Naive B cell (primary cell): Measurements from ENCODE around the gene DCTN1. TPM values are rescaled to one million over a fixed set of nuclear protein-coding genes. Genes with fewer than 3 reads are reported as not detected.

Experiments
- ATAC-seq, 2 donors: fragments of 150-1000 bp; cut with Tn5 transposase; 2 replicates each; pipeline ENCODE4 v1.10.0; 2021; ENCODE audit warnings: low read depth in 2 of 2, mild to moderate bottlenecking in 2 of 2, moderate library complexity in 2 of 2
- DNase-seq: peaks from one replicate; pipeline ENCODE4 v3.0.0; 2022
- H3K27ac Mint-ChIP-seq, 6 donors: one replicate each; pipeline ENCODE4 v1.8.0; 2020 to 2022; ENCODE audit warnings: mild to moderate bottlenecking in 6 of 6, mixed read lengths in 6 of 6, moderate library complexity in 5 of 6, inconsistent platforms in 2 of 6
- H3K27me3 Mint-ChIP-seq, 3 donors: one replicate each; pipeline ENCODE4 v1.8.0; 2021 to 2022; ENCODE audit warnings: mixed read lengths in 3 of 3, mild to moderate bottlenecking in 1 of 3
- H3K36me3 Mint-ChIP-seq, 2 donors: one replicate each; pipeline ENCODE4 v1.8.0; 2020 to 2022; ENCODE audit warnings: mixed read lengths in 2 of 2, inconsistent platforms in 1 of 2, mild to moderate bottlenecking in 1 of 2
- H3K4me1 Mint-ChIP-seq, 3 donors: one replicate each; pipeline ENCODE4 v1.8.0; 2020 to 2022; ENCODE audit warnings: mixed read lengths in 3 of 3, inconsistent platforms in 1 of 3, mild to moderate bottlenecking in 1 of 3, moderate library complexity in 1 of 3
- H3K4me3 Mint-ChIP-seq, 8 donors: one replicate each; pipeline ENCODE4 v1.8.0; 2020 to 2022; ENCODE audit warnings: mild to moderate bottlenecking in 8 of 8, mixed read lengths in 8 of 8, moderate library complexity in 8 of 8, inconsistent platforms in 2 of 8
- H3K9me3 Mint-ChIP-seq, 7 donors: one replicate each; pipeline ENCODE4 v1.8.0; 2020 to 2022; ENCODE audit warnings: mixed read lengths in 7 of 7, mild to moderate bottlenecking in 5 of 7, inconsistent platforms in 2 of 7, moderate library complexity in 1 of 7
- polyA plus RNA-seq, 6 donors: library from polyadenylated mRNA; unstranded; fragments of 300-500 nt; fragmentation: Illumina TruSeq; gene quantifications; one replicate each; pipeline ENCODE4 v1.2.3, GENCODE V29; 2021; ENCODE audit warnings: low read depth in 6 of 6

The DCTN1 gene
- polyA plus RNA-seq, 6 donors from 2014 or later, result 43.0 to 91.1 (median 60.2) TPM

DNA sequence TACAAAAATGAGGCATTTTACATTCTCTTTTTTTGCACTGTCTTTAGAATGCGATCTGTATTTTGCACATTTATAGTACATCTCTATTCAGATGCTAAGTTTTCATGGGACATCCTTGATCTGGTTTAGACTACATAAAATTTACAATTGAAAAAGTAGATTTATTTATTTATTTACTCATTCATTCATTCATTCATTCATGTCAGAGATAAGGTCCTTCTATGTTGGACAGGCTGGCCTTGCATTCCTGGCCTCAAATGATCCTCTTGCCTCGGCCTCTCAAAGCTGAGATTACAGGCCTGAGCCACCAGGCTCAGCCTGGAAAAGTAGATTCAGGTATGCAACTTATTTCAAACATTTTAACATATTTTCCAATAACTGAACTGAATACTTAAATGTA lies 16.0 kb upstream of the DCTN1 start:
- Mint-ChIP-seq H3K9me3 (no peaks in the 10 kb centered on the region), H3K36me3 (no peaks in the 10 kb centered on the region), H3K4me3 (no peak overlapping the region), H3K4me1 (peaks cover 9 to 13% (median 11%) of the 10 kb centered on the region in 3 donors), H3K27ac (no peak overlapping the region), H3K27me3 (peaks cover 0 to 4% (median 0%) of the 10 kb centered on the region in 3 donors)
- DNase-seq (no peak), ATAC-seq (no peak)

DNA sequence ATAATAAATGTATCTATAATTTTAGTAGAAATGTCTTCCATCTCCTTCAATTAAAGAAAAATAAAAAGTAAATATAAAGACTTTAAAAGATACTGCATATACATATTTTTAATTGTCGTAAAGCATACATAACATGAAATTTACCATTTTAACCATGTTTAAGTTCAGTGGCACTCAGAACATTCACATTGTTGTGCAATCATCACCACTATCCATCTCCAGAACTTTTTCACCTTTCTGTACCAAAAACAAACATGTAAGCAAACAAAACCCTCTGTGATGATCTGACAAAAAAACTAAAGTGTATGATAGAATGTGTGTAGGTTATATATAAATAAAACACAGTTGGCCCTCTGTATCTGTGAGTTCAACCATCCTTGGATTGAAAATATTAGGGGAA lies 13.4 kb upstream of the DCTN1 start:
- Mint-ChIP-seq H3K27ac (no peak overlapping the region), H3K36me3 (no peaks in the 10 kb centered on the region), H3K4me3 (no peak overlapping the region), H3K27me3 (peaks cover 0 to 4% (median 0%) of the 10 kb centered on the region in 3 donors), H3K9me3 (no peaks in the 10 kb centered on the region), H3K4me1 (peaks cover 5 to 8% (median 8%) of the 10 kb centered on the region in 3 donors)
- DNase-seq (no peak), ATAC-seq (no peak)

DNA sequence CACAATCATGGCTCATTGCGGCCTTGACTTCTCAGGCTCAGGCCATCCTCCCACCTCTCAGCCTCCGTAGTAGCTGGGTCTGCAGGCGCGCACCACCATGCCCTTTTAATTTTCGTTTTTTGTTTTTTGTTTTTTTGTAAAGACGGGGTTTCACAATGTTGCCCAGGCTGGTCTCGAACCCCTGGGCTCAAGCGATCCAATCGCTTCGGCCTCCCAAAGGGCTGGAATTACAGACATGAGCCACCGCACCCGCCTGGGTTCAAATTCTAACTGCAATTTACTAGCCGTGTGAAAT lies 12.3 kb upstream of the DCTN1 start:
- H3K4me1 Mint-ChIP-seq, result peaks cover 5 to 8% (median 8%) of the 10 kb centered on the region in 3 donors
- H3K36me3 Mint-ChIP-seq, result no peaks in the 10 kb centered on the region
- H3K9me3 Mint-ChIP-seq, result no peaks in the 10 kb centered on the region
- peaks cover 0 to 4% (median 0%) of the 10 kb centered on the region in 3 donors for H3K27me3 Mint-ChIP-seq
- no peak for ATAC-seq
- DNase-seq, result no peak
- peak overlapping the region in 3 of 8 donors; percentile 6 to 98 (median 91) for H3K4me3 Mint-ChIP-seq
- peak overlapping the region in 3 of 6 donors; percentile 9 to 100 (median 98) for H3K27ac Mint-ChIP-seq

DNA sequence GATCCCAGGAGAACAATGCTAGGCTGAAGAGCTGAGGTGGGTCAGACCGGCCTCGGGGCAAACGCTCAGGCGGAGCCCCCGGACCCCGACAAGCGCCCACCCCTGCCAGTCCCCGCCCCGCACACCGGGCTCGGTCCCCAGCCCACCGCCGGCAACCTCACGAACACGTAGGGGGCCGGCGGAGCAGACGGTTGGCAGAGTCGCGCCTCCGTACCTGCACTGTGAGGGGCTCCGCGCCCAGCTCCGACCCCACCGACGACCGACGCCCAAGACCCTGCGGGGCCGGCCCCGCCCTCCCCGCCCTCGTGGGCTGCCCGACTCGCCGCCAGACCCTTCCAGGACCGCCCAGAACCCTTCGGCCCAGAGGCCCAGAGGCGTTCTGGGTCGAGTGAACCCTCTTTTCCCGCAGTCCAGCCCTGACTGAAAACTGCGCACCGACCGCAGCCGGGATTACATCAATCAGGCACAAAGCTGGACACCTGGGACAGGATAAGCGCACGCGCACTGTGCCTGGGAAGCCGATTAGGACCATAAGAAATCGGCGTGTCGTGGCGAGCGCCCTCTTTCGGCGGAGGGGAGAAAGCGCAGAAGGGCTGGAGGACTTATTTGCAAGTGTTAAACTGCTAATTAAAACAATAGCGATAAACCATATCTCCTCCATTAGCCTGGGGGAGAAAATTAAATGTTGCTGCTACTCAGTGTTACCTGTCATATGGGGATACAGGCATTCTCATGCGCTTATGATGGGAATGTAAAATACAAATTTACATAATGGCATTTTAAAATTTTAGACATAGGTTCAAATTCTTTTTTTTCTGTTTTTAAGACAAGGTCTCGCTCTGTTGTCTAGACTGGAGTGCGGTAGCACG lies 11.7 kb upstream of the DCTN1 start:
- no peaks in the 10 kb centered on the region for H3K36me3 Mint-ChIP-seq
- peaks cover 5 to 8% (median 8%) of the 10 kb centered on the region in 3 donors for H3K4me1 Mint-ChIP-seq
- H3K27me3 Mint-ChIP-seq, result peaks cover 0 to 4% (median 0%) of the 10 kb centered on the region in 3 donors
- no peaks in the 10 kb centered on the region for H3K9me3 Mint-ChIP-seq
- DNase-seq (peak; percentile 94), ATAC-seq (peak; percentile 86 to 87)
- H3K4me3 Mint-ChIP-seq, result peak overlapping the region in 5 of 8 donors; percentile 91 to 100 (median 99)
- H3K27ac Mint-ChIP-seq, result peak overlapping the region; percentile 98 to 100 (median 100)

DNA sequence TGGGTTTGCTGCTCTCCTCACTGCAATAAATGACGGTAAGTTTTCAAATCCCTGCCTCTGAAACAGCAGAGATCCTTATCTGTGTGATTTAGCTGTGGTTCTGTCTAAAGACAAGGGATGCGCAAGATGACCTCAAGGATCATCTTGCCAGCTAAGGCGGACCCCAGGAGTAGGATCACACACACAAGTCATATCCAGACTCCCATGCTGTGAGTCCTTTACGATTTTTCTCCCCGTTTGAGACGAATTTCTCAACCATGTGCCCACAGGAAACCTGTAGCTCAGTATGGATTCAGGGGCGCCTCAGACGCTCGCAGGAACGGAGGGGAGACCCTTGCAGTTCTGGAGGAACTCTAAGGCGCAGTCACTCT lies 11.1 kb upstream of the DCTN1 start:
- H3K27me3 Mint-ChIP-seq, result peaks cover 0 to 4% (median 0%) of the 10 kb centered on the region in 3 donors
- H3K4me1 Mint-ChIP-seq, result peaks cover 5 to 8% (median 8%) of the 10 kb centered on the region in 3 donors
- peak overlapping the region in 5 of 8 donors; percentile 91 to 100 (median 99) for H3K4me3 Mint-ChIP-seq
- H3K27ac Mint-ChIP-seq, result peak overlapping the region; percentile 57 to 100 (median 98)
- no peak for DNase-seq
- H3K9me3 Mint-ChIP-seq, result no peaks in the 10 kb centered on the region
- no peaks in the 10 kb centered on the region for H3K36me3 Mint-ChIP-seq
- no peak for ATAC-seq

DNA sequence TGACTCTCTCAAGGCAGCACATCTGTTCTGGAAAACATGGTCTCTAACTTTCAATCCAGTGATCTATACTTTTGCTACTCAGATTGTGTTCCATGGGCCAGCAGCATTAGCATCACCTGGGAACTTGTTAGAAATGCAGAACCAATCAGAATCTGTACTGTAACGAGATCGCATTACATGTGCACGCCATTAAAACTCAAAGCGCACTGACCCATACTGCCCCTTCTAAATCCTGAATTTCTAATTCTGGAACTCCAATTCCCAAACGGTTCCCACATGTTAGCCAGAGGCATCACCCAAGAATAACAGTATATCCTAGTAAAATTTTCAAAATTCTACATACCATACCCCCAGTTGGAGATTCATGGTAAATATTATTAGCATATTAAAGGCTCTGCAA lies 10.5 kb upstream of the DCTN1 start:
- peaks cover 0 to 4% (median 0%) of the 10 kb centered on the region in 3 donors for H3K27me3 Mint-ChIP-seq
- DNase-seq (no peak), ATAC-seq (no peak)
- H3K36me3 Mint-ChIP-seq, result no peaks in the 10 kb centered on the region
- peak overlapping the region in 4 of 8 donors; percentile 20 to 98 (median 88) for H3K4me3 Mint-ChIP-seq
- peak overlapping the region in 3 of 6 donors; percentile 9 to 99 (median 98) for H3K27ac Mint-ChIP-seq
- H3K9me3 Mint-ChIP-seq, result no peaks in the 10 kb centered on the region
- H3K4me1 Mint-ChIP-seq, result peaks cover 5 to 8% (median 8%) of the 10 kb centered on the region in 3 donors

DNA sequence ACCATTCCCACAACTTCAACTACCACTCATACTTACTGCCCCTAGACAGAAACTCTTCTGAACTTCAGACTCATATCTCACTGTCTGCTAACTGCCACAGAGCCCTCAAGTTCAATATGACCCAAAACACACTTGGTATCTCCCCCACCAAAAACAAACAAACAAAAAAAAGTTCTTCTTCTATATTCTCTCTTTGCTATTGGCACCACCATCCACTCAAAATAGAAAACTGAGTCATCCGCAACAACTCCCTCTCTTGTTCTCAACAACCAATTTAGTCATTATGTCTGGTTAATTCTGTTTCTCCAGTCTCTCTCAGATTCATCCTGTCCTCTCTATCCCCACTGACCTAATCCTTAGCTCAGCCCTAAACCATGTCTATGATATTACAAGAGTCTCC lies 7.2 kb upstream of the DCTN1 start:
- DNase-seq (no peak), ATAC-seq (no peak)
- H3K4me1 Mint-ChIP-seq, result peaks cover 5 to 8% (median 7%) of the 10 kb centered on the region in 3 donors
- H3K27ac Mint-ChIP-seq, result no peak overlapping the region
- H3K36me3 Mint-ChIP-seq, result no peaks in the 10 kb centered on the region
- no peaks in the 10 kb centered on the region for H3K27me3 Mint-ChIP-seq
- no peak overlapping the region for H3K4me3 Mint-ChIP-seq
- H3K9me3 Mint-ChIP-seq, result no peaks in the 10 kb centered on the region

DNA sequence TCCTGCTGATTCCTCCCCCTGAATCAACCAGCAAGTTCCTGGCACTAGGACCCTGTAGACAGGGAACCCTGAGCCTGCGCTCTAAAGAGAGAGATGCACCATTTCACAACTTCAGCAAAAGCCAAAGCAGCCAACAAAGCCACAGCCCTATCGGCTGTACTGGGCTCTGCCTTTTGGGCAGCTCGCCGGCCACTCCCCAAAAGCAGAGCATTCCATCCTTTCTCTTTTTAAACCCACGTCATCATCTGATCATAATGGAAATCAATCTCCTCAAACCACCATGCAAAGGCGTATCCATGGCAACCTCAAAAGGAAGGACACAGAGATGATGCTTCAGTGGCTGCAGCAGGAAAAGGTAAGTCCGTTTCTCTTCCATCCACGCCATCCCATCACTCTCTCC lies 5.3 kb upstream of the DCTN1 start:
- Mint-ChIP-seq H3K4me3 (no peak overlapping the region), H3K27ac (no peak overlapping the region), H3K27me3 (no peaks in the 10 kb centered on the region), H3K4me1 (peaks cover 12 to 18% (median 15%) of the 10 kb centered on the region in 3 donors), H3K36me3 (no peaks in the 10 kb centered on the region), H3K9me3 (no peaks in the 10 kb centered on the region)
- ATAC-seq (no peak), DNase-seq (no peak)

DNA sequence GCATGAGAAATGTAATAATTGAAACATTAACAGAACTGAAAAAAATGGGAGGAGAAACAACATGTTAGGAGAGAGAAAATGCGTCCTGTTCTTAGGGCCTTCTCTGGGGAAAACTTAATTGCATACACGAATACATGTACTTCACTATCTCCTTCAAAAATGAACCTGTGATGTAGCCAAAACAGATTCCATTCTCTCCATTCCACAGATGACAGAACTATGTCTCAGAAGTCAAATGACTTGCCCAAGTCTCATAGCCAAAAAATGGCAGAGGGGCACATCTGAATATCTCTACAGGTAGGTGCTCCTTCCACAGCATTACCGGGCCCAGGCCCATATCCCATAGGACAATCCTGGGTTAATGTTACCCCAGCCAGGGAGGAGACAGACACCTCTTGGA lies 3.9 kb upstream of the DCTN1 start:
- no peaks in the 10 kb centered on the region for H3K36me3 Mint-ChIP-seq
- ATAC-seq, result no peak
- H3K27ac Mint-ChIP-seq, result peak overlapping the region in 1 of 6 donors; percentile 49
- no peaks in the 10 kb centered on the region for H3K27me3 Mint-ChIP-seq
- no peak for DNase-seq
- H3K4me1 Mint-ChIP-seq, result peaks cover 21 to 26% (median 22%) of the 10 kb centered on the region in 3 donors
- no peak overlapping the region for H3K4me3 Mint-ChIP-seq
- no peaks in the 10 kb centered on the region for H3K9me3 Mint-ChIP-seq

DNA sequence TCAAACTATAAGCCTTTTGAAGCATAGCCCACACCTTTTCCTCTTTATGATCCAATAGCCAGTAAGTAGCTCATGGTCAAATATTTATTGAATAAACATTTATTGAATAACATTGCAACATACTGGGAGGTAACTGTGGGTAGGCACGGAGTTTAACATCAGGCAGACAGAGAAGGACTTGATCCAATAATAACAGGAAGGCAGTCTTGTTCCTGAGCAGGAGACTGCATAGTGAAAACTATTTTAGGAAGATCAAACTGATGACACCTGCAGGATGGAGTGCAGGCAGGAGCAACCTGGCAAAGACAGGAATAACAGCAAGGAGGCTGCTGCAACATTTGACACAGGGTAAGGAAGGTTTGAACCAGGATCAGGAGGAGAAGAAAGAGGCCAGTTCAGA lies 3.1 kb upstream of the DCTN1 start:
- Mint-ChIP-seq H3K9me3 (no peaks in the 10 kb centered on the region), H3K27ac (peak overlapping the region in 1 of 6 donors; percentile 2), H3K4me1 (peaks cover 26 to 31% (median 29%) of the 10 kb centered on the region in 3 donors), H3K36me3 (peaks cover 0 to 4% of the 10 kb centered on the region in 2 donors), H3K4me3 (no peak overlapping the region), H3K27me3 (no peaks in the 10 kb centered on the region)
- no peak for DNase-seq
- no peak for ATAC-seq

DNA sequence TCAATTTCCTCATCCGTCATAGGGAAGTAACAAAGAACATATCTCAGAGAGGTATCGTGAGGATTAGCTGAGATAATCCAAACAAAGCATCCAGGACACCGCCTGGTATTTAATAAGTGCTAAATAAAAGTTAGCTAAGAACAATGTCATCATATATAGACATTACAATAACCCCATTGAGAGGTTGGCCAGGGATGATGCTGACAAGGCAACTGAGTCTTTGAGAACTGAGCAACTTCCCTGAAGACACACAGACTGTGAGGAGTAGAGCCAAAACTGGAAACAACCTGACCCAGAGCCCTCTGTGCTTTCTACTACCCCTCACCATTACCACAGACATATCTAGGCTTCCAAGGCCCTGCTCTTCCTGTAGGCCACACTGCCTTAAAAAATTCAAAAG lies 1.6 kb upstream of the DCTN1 start:
- no peaks in the 10 kb centered on the region for H3K9me3 Mint-ChIP-seq
- ATAC-seq (no peak), DNase-seq (no peak)
- H3K4me3 Mint-ChIP-seq, result peak overlapping the region in 1 of 8 donors; percentile 26
- peak overlapping the region in 3 of 6 donors; percentile 21 to 97 (median 28) for H3K27ac Mint-ChIP-seq
- H3K36me3 Mint-ChIP-seq, result peaks cover 0 to 19% of the 10 kb centered on the region in 2 donors
- no peaks in the 10 kb centered on the region for H3K27me3 Mint-ChIP-seq
- H3K4me1 Mint-ChIP-seq, result peaks cover 26 to 35% (median 30%) of the 10 kb centered on the region in 3 donors

DNA sequence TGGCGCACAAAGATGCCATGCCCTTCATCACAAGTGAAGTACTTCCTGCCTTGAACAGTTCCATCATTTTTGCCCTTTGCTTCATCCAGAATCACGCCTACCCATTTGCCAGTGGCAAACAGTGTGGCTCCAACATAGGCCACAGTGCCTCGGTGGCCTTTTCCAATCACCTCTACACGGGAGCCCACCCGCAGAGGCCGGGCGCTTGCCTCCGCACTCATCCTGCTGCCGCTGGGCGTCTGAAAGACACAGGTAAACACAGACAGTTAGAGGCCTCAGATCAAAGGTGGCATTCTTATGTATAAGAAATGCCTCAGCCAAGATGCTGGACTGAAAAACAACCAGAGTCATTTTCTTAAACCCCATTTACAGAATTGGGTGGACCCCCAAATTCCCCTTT lies 2.1 kb downstream of the DCTN1 start:
- Mint-ChIP-seq H3K9me3 (no peaks in the 10 kb centered on the region), H3K36me3 (peaks cover 0 to 19% of the 10 kb centered on the region in 2 donors), H3K4me1 (peaks cover 37 to 47% (median 40%) of the 10 kb centered on the region in 3 donors), H3K27ac (no peak overlapping the region), H3K4me3 (no peak overlapping the region), H3K27me3 (no peaks in the 10 kb centered on the region)
- no peak for ATAC-seq
- no peak for DNase-seq

DNA sequence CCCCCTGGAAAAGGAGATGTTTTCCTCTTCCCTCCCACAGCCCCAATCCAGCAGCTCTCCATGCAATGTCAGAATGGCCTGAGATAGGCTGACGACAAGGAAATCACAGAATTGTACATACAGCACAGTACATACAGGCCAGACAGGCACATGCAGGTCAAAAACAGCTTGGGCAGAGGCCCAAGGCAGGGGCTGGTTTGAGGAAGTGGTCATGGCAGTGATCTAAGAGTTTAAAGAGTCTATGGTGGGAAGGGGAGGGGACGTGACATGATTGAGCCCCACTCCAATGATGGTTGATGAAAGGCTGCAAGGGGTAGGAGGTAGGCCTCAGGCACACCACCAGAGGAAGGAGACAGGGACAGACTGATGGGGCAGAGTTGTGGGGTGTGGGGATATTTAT lies 4.3 kb downstream of the DCTN1 start:
- ATAC-seq, result no peak
- Mint-ChIP-seq H3K9me3 (no peaks in the 10 kb centered on the region), H3K4me1 (peaks cover 26 to 41% (median 30%) of the 10 kb centered on the region in 3 donors), H3K27me3 (no peaks in the 10 kb centered on the region), H3K36me3 (peaks cover 0 to 27% of the 10 kb centered on the region in 2 donors), H3K27ac (peak overlapping the region in 1 of 6 donors; percentile 88), H3K4me3 (no peak overlapping the region)
- DNase-seq, result no peak
